Panc1 (cell line): Measurements from ENCODE around the gene WWTR1. TPM values are rescaled to one million over a fixed set of nuclear protein-coding genes. Genes with fewer than 3 reads are reported as not detected.

Experiments used
- ATAC-seq: fragments of 200-7000 bp; cut with Tn5 transposase; 2 replicates; pipeline ENCODE4 v1.9.1; 2020; ENCODE audit warnings: mild to moderate bottlenecking, moderate library complexity
- BruUV-seq: library from RNA; stranded (reverse); fragments of 400-500 nt; replicated peaks from 2 replicates; lab custom pipeline; 2021; lab: Mats Ljungman, UMichigan
- CTCF ChIA-PET: fragments of 300-600 bp; sonication (Branson Sonifier 250); formaldehyde crosslinking; loops from one replicate; lab custom pipeline; 2022; ENCODE audit warnings: antibody characterized with exemption; lab: Charles Lee
- POLR2A ChIA-PET: fragments of 300-600 bp; sonication (Branson Sonifier 250); formaldehyde crosslinking; loops from one replicate; lab custom pipeline; 2022; ENCODE audit warnings: antibody characterized with exemption; lab: Charles Lee
- DNase-seq: peaks from one replicate; pipeline ENCODE4 v3.0.0-alpha.2; 2010; ENCODE audit warnings: low read depth, low spot score
- H3K27ac ChIP-seq: 2 replicates; pipeline ENCODE4 v1.5.1; 2011; ENCODE audit warnings: mild to moderate bottlenecking, low read length, inconsistent platforms
- H3K27me3 ChIP-seq: fragments of 200-500 bp; sonication (Bioruptor generic); 2 replicates; pipeline ENCODE4 v1.6.0; 2014; ENCODE audit warnings: low read length, inconsistent platforms; ENCODE audit not compliant: control insufficient read depth, insufficient read depth
- H3K36me3 ChIP-seq: fragments of 200-500 bp; sonication (Bioruptor generic); 2 replicates; pipeline ENCODE4 v1.5.1; 2014; ENCODE audit warnings: inconsistent platforms, mild to moderate bottlenecking, low read length, moderate library complexity; ENCODE audit not compliant: control insufficient read depth, insufficient read depth
- H3K4me1 ChIP-seq: 2 replicates; pipeline ENCODE4 v1.5.1; 2011; ENCODE audit warnings: inconsistent platforms, mild to moderate bottlenecking, low read length, moderate library complexity; ENCODE audit not compliant: control insufficient read depth, insufficient read depth
- H3K4me3 ChIP-seq, 2 experiments: 2 replicates each; pipeline ENCODE4 v1.5.1; 2011 to 2012; ENCODE audit warnings: low read depth in 2 of 2, low read length in 2 of 2, mild to moderate bottlenecking in 2 of 2, inconsistent platforms in 1 of 2, moderate library complexity in 1 of 2
- H3K9me3 ChIP-seq: fragments of 200-500 bp; sonication (Bioruptor generic); 2 replicates; pipeline ENCODE4 v1.5.1; 2014; ENCODE audit warnings: low read depth, mild to moderate bottlenecking, inconsistent platforms, low read length, moderate library complexity; ENCODE audit not compliant: control insufficient read depth, insufficient read depth
- CTCF ChIP-seq: fragments of 450-650 bp; IDR thresholded peaks from 2 replicates; pipeline ENCODE4 v1.5.1; 2017; ENCODE audit warnings: mild to moderate bottlenecking
- POLR2AphosphoS5 ChIP-seq: IDR thresholded peaks from 2 replicates; pipeline ENCODE4 v1.6.1; 2012; ENCODE audit warnings: mild to moderate bottlenecking, low read depth, low read length, moderate library complexity
- SIN3A ChIP-seq: IDR thresholded peaks from 2 replicates; pipeline ENCODE4 v1.6.1; 2012; ENCODE audit warnings: low read depth, mild to moderate bottlenecking, low read length, moderate library complexity, borderline replicate concordance; ENCODE audit not compliant: insufficient read depth
- TCF7L2 ChIP-seq: IDR thresholded peaks from 2 replicates; pipeline ENCODE4 v1.6.1; 2011; ENCODE audit warnings: mild to moderate bottlenecking, low read depth, low read length, inconsistent platforms
- in situ Hi-C: cut with HindIII; loops from 2 replicates; pipeline ENCODE4 v1.10.0; 2016; ENCODE audit warnings: low sequenced_read_pairs, low pct_unique_long_range_greater_than_20kb
- intact Hi-C: fragments of 100-400 bp; cut with micrococcal nuclease; formaldehyde crosslinking; loops from one replicate; pipeline ENCODE4 v1.10.0; 2022; ENCODE audit not compliant: unreplicated experiment
- total RNA-seq: library from RNA; stranded (reverse); gene quantifications from one replicate; pipeline ENCODE4 v1.2.1, GENCODE V29; 2021; ENCODE audit not compliant: unreplicated experiment
- TF ChIP-seq, protein P1 (sequence below), 2 experiments: IDR thresholded peaks; 2 replicates each; pipeline ENCODE4 v1.6.1; 2011 to 2012; ENCODE audit warnings: low read depth in 2 of 2, control low read depth in 1 of 2, low read length in 1 of 2, mild to moderate bottlenecking in 1 of 2, moderate library complexity in 1 of 2; ENCODE audit not compliant: insufficient read depth in 1 of 2

WWTR1 gene
- total RNA-seq, 1 experiment from 2014 or later = 298 TPM

DNA sequence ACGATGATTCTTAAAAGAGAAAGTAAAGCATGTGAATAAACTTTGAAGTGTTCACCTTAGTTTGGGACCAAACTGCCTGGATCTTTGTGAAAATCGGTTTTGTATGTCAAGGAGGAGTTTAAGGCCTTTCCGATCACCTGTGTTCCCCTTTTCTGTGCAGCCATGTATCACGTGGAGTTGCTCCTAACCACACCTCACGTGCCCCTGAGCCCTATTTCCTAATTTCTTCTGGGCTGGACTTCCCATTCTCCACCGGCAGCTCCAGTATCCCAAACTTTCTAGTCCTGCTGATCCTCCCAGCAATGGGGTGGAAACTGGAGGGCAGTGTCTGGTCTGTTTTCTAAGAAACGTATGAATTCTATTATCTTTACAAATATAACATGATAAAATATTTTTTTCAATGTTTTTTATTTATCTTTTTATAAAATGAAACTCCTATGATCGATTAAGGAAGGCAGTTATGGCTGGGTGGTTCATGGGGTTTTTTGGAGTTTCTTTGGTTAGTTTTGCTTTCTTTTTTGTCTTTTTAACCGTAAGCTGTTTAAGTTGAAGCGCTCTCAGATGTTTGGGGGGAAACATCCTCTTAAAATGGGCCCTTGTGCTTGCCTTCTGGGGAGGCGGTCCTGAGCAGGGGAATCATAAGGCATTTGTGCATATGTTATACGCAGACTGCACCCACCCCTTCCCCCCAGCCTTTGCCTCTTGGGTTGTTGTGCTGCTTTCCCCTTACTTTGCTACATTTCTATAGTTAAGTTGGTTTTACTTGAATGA is 43.6 kb upstream of the WWTR1 start:
- Histone ChIP-seq H3K27ac (peak overlapping the region; percentile 87), H3K9me3 (peaks cover 12% of the 10 kb centered on the region; the same call in 1 of the 2 replicates), H3K4me1 (peaks cover 12% of the 10 kb centered on the region), H3K27me3 (no peaks in the 10 kb centered on the region), H3K36me3 (no peaks in the 10 kb centered on the region), H3K4me3 (peak overlapping the region; percentile 22 to 55)
- peak; percentile 71 for ATAC-seq
- intact Hi-C loops = no loop called here
- DNase-seq = no peak
- BruUV-seq = no TSS peak
- no peak for TF ChIP-seq CTCF
- POLR2A ChIA-PET = no interaction called here
- in situ Hi-C loops = no loop called here
- CTCF ChIA-PET = no interaction called here

GRCh38 chr3:149688122-149688757 is 30.4 kb upstream of the WWTR1 start:
- CTCF ChIA-PET = no interaction called here
- in situ Hi-C loops (no loop called here), intact Hi-C loops (no loop called here)
- no peaks in the 10 kb centered on the region for H3K27me3 ChIP-seq
- POLR2A ChIA-PET = interaction anchor here (0.9 kb wide), 1 partner anchor 8 kb away, joined by 3 read pairs; no protein-coding TSS in a partner anchor
- 0 out of 2 replicates have a peak, but pooled peaks cover 3% of the 10 kb centered on the region for H3K9me3 ChIP-seq
- H3K36me3 ChIP-seq = no peaks in the 10 kb centered on the region
- TF ChIP-seq SIN3A (no peak), CTCF (no peak), TCF7L2 (no peak), POLR2AphosphoS5 (no peak)
- TF ChIP-seq, protein P1, sequence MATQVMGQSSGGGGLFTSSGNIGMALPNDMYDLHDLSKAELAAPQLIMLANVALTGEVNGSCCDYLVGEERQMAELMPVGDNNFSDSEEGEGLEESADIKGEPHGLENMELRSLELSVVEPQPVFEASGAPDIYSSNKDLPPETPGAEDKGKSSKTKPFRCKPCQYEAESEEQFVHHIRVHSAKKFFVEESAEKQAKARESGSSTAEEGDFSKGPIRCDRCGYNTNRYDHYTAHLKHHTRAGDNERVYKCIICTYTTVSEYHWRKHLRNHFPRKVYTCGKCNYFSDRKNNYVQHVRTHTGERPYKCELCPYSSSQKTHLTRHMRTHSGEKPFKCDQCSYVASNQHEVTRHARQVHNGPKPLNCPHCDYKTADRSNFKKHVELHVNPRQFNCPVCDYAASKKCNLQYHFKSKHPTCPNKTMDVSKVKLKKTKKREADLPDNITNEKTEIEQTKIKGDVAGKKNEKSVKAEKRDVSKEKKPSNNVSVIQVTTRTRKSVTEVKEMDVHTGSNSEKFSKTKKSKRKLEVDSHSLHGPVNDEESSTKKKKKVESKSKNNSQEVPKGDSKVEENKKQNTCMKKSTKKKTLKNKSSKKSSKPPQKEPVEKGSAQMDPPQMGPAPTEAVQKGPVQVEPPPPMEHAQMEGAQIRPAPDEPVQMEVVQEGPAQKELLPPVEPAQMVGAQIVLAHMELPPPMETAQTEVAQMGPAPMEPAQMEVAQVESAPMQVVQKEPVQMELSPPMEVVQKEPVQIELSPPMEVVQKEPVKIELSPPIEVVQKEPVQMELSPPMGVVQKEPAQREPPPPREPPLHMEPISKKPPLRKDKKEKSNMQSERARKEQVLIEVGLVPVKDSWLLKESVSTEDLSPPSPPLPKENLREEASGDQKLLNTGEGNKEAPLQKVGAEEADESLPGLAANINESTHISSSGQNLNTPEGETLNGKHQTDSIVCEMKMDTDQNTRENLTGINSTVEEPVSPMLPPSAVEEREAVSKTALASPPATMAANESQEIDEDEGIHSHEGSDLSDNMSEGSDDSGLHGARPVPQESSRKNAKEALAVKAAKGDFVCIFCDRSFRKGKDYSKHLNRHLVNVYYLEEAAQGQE (IDR thresholded peaks at IDR 0.05; ENCODE audit: insufficient read depth in 1 of 2, low read depth in 2 of 2, low read length in 1 of 2) = no peak
- no peaks in the 10 kb centered on the region for H3K4me1 ChIP-seq
- no peak overlapping the region for H3K27ac ChIP-seq
- ATAC-seq (no peak), DNase-seq (no peak)
- H3K4me3 ChIP-seq = no peak overlapping the region
- BruUV-seq = no TSS peak
